Osteoblast (primary cell): ENCODE data around the gene ASPRV1. TPM values are rescaled to one million over a fixed set of nuclear protein-coding genes. Genes with fewer than 3 reads are reported as not detected.
"Not testable (repeated sequence)": the region's sequence is repeated elsewhere in the genome, so short reads cannot be mapped to it uniquely, and the experiment has no call there.

Experiments
- DNase-seq: peaks from one replicate; pipeline ENCODE4 v3.0.0; 2011; ENCODE audit warnings: low spot score, mixed read lengths; ENCODE audit not compliant: insufficient read length; ENCODE audit errors: missing footprints
- H2AFZ ChIP-seq: 2 replicates; pipeline ENCODE4 v1.6.0; 2011; ENCODE audit warnings: mild to moderate bottlenecking, low read length
- H3K27ac ChIP-seq: 2 replicates; pipeline ENCODE4 v1.5.1; 2011; ENCODE audit warnings: mild to moderate bottlenecking, low read depth, low read length, moderate library complexity
- H3K27me3 ChIP-seq: 2 replicates; pipeline ENCODE4 v1.6.0; 2012; ENCODE audit warnings: mild to moderate bottlenecking, control low read depth, inconsistent platforms, low read length, moderate library complexity; ENCODE audit not compliant: insufficient read depth
- H3K36me3 ChIP-seq: 2 replicates; pipeline ENCODE4 v1.5.1; 2011; ENCODE audit warnings: mild to moderate bottlenecking, low read length, control low read depth, moderate library complexity; ENCODE audit not compliant: insufficient read depth
- H3K4me1 ChIP-seq: 2 replicates; pipeline ENCODE4 v1.5.1; 2011; ENCODE audit warnings: mild to moderate bottlenecking, low read length, control low read depth, moderate library complexity; ENCODE audit not compliant: insufficient read depth
- H3K4me2 ChIP-seq: 2 replicates; pipeline ENCODE4 v1.6.0; 2011; ENCODE audit warnings: mild to moderate bottlenecking, low read length; ENCODE audit not compliant: insufficient read depth
- H3K4me3 ChIP-seq: fragments of 200-600 bp; sonication (generic); 3 replicates; pipeline ENCODE4 v1.5.1; 2012; ENCODE audit warnings: mild to moderate bottlenecking, low read length, inconsistent platforms; ENCODE audit not compliant: insufficient read depth
- H3K79me2 ChIP-seq: 2 replicates; pipeline ENCODE4 v1.6.0; 2012; ENCODE audit warnings: mild to moderate bottlenecking, low read length, control low read depth, inconsistent platforms; ENCODE audit not compliant: insufficient read depth
- H3K9me3 ChIP-seq: 2 replicates; pipeline ENCODE4 v1.5.1; 2011; ENCODE audit warnings: low read depth, low read length, control low read depth
- H4K20me1 ChIP-seq: 2 replicates; pipeline ENCODE4 v1.6.0; 2012; ENCODE audit warnings: mild to moderate bottlenecking, low read length, control low read depth; ENCODE audit not compliant: insufficient read depth
- total RNA-seq: library from RNA; depleted of rRNA; stranded (reverse); fragments of >200 nt; gene quantifications from 2 replicates; pipeline ENCODE4 v1.2.3, GENCODE V29; 2012
- TF ChIP-seq, protein P1 (sequence below): IDR thresholded peaks from 2 replicates; pipeline ENCODE4 v1.5.1; 2011; ENCODE audit warnings: mild to moderate bottlenecking, low read depth, low read length, moderate library complexity; ENCODE audit errors: extremely low read depth

The ASPRV1 gene
- total RNA-seq, 1 donor: 0.72 TPM

DNA sequence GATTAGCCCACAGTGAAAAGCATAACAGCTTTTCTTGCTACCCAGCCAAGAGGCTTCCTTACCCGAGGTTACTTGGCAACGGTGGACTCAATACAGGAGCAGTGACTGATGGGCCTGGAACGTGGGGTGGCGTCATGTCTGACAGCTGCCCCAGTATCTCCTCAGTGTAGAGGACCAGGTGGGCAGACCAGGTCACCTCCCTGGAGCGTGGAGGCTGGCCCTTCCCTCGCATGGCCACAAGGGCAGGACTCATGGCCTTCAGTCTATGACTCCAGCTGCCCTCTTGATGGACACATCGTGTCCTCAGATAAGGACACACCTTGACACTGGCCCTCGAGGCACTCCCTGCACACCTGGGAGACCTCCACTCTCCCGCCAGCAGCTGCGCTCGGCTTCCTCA lies 6.4 kb downstream of the ASPRV1 start:
- Histone ChIP-seq H3K79me2 (no peaks in the 10 kb centered on the region), H4K20me1 (no peaks in the 10 kb centered on the region), H2AFZ (no peak overlapping the region), H3K4me1 (no peaks in the 10 kb centered on the region), H3K27me3 (peaks cover 22% of the 10 kb centered on the region), H3K4me3 (no peak overlapping the region), H3K27ac (no peak overlapping the region), H3K36me3 (no peaks in the 10 kb centered on the region), H3K9me3 (no peaks in the 10 kb centered on the region), H3K4me2 (no peak overlapping the region)
- TF ChIP-seq, protein P1, sequence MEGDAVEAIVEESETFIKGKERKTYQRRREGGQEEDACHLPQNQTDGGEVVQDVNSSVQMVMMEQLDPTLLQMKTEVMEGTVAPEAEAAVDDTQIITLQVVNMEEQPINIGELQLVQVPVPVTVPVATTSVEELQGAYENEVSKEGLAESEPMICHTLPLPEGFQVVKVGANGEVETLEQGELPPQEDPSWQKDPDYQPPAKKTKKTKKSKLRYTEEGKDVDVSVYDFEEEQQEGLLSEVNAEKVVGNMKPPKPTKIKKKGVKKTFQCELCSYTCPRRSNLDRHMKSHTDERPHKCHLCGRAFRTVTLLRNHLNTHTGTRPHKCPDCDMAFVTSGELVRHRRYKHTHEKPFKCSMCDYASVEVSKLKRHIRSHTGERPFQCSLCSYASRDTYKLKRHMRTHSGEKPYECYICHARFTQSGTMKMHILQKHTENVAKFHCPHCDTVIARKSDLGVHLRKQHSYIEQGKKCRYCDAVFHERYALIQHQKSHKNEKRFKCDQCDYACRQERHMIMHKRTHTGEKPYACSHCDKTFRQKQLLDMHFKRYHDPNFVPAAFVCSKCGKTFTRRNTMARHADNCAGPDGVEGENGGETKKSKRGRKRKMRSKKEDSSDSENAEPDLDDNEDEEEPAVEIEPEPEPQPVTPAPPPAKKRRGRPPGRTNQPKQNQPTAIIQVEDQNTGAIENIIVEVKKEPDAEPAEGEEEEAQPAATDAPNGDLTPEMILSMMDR: no peak
- DNase-seq: no peak

DNA sequence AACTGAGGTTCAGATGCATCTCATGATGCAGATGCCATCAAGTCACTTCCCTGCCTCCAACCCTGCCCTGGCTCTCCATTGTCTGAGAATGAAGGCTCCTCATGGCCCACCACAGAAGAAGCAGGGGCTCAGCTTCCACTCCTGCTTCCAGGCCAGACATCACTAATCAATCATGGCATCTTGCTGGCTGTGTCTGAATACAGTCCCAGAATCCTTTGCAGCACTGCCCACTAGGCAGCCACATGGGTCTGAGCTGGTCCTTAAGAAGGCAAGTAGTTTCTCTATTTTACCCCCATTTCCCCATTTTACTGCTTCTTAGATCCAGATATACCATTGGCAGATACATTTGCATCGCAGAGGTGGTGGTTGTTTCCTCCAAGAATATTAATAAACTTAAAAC lies 7.3 kb downstream of the ASPRV1 start:
- Histone ChIP-seq H3K4me3 (no peak overlapping the region), H3K36me3 (no peaks in the 10 kb centered on the region), H3K4me2 (no peak overlapping the region), H3K27ac (no peak overlapping the region), H2AFZ (no peak overlapping the region), H3K9me3 (no peaks in the 10 kb centered on the region), H4K20me1 (no peaks in the 10 kb centered on the region), H3K27me3 (peaks cover 20% of the 10 kb centered on the region), H3K4me1 (no peaks in the 10 kb centered on the region), H3K79me2 (no peaks in the 10 kb centered on the region)
- TF ChIP-seq, protein P1: no peak
- no peak for DNase-seq

DNA sequence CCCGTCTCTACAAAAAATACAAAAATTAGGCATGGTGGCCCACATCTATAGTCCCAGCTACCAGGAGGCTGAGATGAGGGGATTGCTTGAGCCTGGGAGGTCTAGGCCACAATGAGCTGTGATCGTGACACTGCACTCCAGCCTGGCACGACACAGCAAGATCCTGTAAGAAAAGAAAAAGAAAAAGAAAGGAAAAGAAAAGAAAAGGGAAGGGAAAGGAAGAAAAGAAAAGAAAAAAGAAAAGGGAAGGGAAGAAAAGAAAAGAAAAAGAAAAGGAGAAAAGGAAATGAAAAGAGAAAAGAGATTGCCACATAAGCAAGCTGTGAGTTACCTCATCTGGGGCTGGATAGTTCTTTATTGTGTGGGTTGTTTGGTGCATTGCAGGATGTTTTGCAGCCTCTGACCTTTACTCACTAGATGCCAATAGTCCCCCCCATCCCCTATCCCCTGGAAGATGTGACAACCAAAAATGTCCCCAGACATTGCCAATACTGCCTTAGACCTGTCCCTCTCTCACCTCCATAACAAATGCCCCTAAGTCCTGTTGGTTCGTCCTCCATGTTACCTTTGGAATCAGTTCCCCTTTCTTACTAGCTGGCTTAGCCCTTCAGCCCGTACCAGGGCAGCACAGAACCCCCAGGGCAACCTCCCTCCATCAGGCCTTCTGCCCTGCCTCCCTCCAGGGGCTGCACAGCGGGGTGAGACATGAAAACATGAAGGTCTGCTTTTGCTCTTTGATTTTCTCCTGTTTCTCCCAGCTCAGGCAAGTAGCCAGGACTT lies 8.9 kb downstream of the ASPRV1 start:
- no peaks in the 10 kb centered on the region for H4K20me1 ChIP-seq
- no peak for DNase-seq

DNA sequence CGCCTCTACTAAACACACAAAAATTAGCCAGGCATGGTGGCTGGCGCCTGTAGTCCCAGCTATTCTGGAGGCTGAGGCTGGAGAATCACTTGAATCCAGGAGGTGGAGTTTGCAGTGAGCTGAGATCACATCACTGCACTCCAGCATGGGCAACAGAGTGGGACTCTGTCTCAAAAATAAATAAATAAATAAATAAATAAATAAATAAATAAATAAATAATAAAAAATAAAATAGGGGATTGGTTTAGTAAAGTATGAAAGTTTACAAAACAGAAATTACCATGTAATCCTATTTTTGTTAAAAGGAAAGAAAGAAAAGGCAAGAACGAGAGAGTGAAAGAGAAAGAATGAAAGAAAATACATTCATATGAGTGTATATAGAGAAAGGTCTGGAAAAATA lies 10.8 kb downstream of the ASPRV1 start:
- H4K20me1 ChIP-seq, DNase-seq, H3K9me3 ChIP-seq, H3K36me3 ChIP-seq, H3K4me3 ChIP-seq, H3K27me3 ChIP-seq, H3K27ac ChIP-seq, H2AFZ ChIP-seq, H3K79me2 ChIP-seq, H3K4me2 ChIP-seq: not testable (repeated sequence)
- peaks cover 14% of the 10 kb centered on the region for H3K4me1 ChIP-seq

More for the DNA sequence above, 8.9 kb downstream of the ASPRV1 start:
- no peak overlapping the region for H3K4me3 ChIP-seq
- TF ChIP-seq, protein P1: no peak
- H3K36me3 ChIP-seq: no peaks in the 10 kb centered on the region
- H3K79me2 ChIP-seq: no peaks in the 10 kb centered on the region
- no peak overlapping the region for H2AFZ ChIP-seq
- H3K9me3 ChIP-seq: no peaks in the 10 kb centered on the region
- H3K4me2 ChIP-seq: no peak overlapping the region
- H3K4me1 ChIP-seq: no peaks in the 10 kb centered on the region
- no peak overlapping the region for H3K27ac ChIP-seq
- H3K27me3 ChIP-seq: peaks cover 7% of the 10 kb centered on the region
